ENCODE results near the gene SNX9.

The SNX9 gene

GRCh38 chr6:157830354-157831017, 7.4 kb downstream of the SNX9 start:
- DNase-seq: no peak
- no peaks in the 10 kb centered on the region for H3K9me3 ChIP-seq (ENCODE audit: control insufficient read depth, low read length)
- no peak overlapping the region for H3K4me3 ChIP-seq (ENCODE audit: insufficient read depth, low read depth, low read length, poor library complexity, severe bottlenecking)
- no peak overlapping the region for H3K27ac ChIP-seq (ENCODE audit: insufficient read depth, low read length, poor library complexity, severe bottlenecking)
- H3K36me3 ChIP-seq (ENCODE audit: control insufficient read depth, insufficient read depth, low read length): no peaks in the 10 kb centered on the region
- H3K27me3 ChIP-seq (replicated peaks; ENCODE audit: control insufficient read depth, insufficient read depth, low read length, poor library complexity, severe bottlenecking): no peaks in the 10 kb centered on the region
- peaks cover 8% of the 10 kb centered on the region for H3K4me1 ChIP-seq (ENCODE audit: control insufficient read depth, insufficient read depth, low read length, poor library complexity, severe bottlenecking)

- no peak overlapping the region for H3K27ac ChIP-seq (ENCODE audit: insufficient read depth, low read length, poor library complexity, severe bottlenecking)
- H3K36me3 ChIP-seq (ENCODE audit: control insufficient read depth, insufficient read depth, low read length): no peaks in the 10 kb centered on the region
- H3K27me3 ChIP-seq (replicated peaks; ENCODE audit: control insufficient read depth, insufficient read depth, low read length, poor library complexity, severe bottlenecking): no peaks in the 10 kb centered on the region
- DNase-seq: no peak
- H3K4me1 ChIP-seq (ENCODE audit: control insufficient read depth, insufficient read depth, low read length, poor library complexity, severe bottlenecking): peaks cover 8% of the 10 kb centered on the region
- no peaks in the 10 kb centered on the region for H3K9me3 ChIP-seq (ENCODE audit: control insufficient read depth, low read length)
- H3K4me3 ChIP-seq (ENCODE audit: insufficient read depth, low read depth, low read length, poor library complexity, severe bottlenecking): no peak overlapping the region
These were observed 7.9 kb downstream of the SNX9 start for GRCh38 chr6:157831018-157831369.

DNA sequence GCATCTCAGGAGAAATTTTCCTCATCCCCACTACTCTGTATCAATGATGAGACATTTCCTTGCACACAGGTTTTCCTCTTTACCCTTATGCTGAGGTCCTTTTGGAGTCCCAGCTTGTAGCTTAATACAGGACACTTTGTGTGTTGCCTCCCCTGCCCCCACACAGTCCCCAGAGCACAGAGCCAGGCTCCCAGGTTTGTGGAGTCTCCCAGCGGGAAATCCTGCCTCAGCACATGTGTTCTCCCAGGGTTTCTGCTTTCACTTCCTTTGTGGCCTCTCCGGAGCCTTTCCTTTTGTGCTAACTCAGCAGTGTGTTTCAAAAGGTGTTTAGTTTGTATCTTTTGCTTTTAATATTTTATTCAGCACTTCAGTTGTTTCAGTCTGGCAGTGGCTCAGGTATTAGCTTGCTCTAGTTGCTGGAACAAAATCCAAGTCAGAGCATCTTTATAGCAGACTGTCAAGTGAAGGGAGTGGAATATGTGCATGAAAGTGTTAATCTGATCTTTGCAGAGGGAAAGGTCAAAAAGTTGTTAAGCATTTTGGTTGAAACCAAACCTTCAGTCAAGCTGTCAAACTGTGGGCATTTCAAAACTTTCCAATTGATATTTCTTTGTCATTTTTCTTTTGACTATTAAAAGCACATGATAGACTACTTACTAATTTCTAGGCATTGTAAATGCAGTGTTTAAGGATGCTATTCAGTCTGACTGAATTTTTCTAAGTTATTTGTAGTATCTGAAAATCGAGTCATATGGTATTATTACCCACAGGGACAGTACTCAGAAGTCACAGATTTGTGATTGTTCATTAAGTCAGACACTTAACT, 8.6 kb downstream of the SNX9 start:
- Histone ChIP-seq H3K9me3 (ENCODE audit: control insufficient read depth, low read length) (no peaks in the 10 kb centered on the region), H3K36me3 (ENCODE audit: control insufficient read depth, insufficient read depth, low read length) (no peaks in the 10 kb centered on the region), H3K4me1 (ENCODE audit: control insufficient read depth, insufficient read depth, low read length, poor library complexity, severe bottlenecking) (peaks cover 8% of the 10 kb centered on the region), H3K27ac (ENCODE audit: insufficient read depth, low read length, poor library complexity, severe bottlenecking) (no peak overlapping the region), H3K27me3 (replicated peaks; ENCODE audit: control insufficient read depth, insufficient read depth, low read length, poor library complexity, severe bottlenecking) (no peaks in the 10 kb centered on the region), H3K4me3 (ENCODE audit: insufficient read depth, low read depth, low read length, poor library complexity, severe bottlenecking) (no peak overlapping the region)
- no peak for DNase-seq

DNA sequence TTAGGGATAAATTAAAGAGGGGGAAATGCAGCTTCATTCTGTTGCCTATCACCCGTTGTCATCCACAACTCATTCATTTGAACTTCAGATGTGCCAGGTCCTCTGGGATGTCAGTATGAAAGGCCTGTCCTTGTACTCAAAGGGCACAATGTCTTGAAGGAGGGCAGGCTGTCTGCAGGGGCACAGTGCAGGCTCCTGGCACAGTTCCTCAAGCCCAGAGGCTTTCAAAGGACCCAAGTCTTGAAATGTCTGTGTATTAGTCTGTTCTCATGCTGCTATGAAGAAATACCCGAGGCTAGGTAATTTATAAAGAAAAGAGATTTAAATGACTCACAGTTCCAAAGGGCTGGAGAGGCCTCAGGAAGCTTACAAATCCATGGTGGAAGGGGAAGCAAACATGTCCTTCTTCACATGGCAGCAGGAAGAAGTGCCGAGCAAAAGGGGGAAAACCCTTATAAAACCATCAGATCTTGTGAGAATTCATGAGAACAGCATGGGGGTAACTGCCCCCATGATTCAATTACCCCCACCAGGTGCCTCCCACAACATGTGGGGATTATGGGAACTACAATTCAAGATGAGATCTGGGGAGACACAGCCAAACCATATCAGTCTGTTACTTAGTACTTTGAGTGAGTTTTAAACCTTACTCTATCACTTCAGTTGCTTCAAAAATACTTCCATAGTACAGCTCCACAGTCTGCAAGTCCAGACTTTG, 9.4 kb downstream of the SNX9 start:
- no peak for DNase-seq
- H3K9me3 ChIP-seq (ENCODE audit: control insufficient read depth, low read length): no peaks in the 10 kb centered on the region
- H3K4me1 ChIP-seq (ENCODE audit: control insufficient read depth, insufficient read depth, low read length, poor library complexity, severe bottlenecking): peaks cover 8% of the 10 kb centered on the region
- no peaks in the 10 kb centered on the region for H3K36me3 ChIP-seq (ENCODE audit: control insufficient read depth, insufficient read depth, low read length)
- H3K27me3 ChIP-seq (replicated peaks; ENCODE audit: control insufficient read depth, insufficient read depth, low read length, poor library complexity, severe bottlenecking): no peaks in the 10 kb centered on the region
- no peak overlapping the region for H3K27ac ChIP-seq (ENCODE audit: insufficient read depth, low read length, poor library complexity, severe bottlenecking)
- no peak overlapping the region for H3K4me3 ChIP-seq (ENCODE audit: insufficient read depth, low read depth, low read length, poor library complexity, severe bottlenecking)

- DNase-seq: no peak
- peaks cover 8% of the 10 kb centered on the region for H3K4me1 ChIP-seq (ENCODE audit: control insufficient read depth, insufficient read depth, low read length, poor library complexity, severe bottlenecking)
- H3K27ac ChIP-seq (ENCODE audit: insufficient read depth, low read length, poor library complexity, severe bottlenecking): no peak overlapping the region
- no peak overlapping the region for H3K4me3 ChIP-seq (ENCODE audit: insufficient read depth, low read depth, low read length, poor library complexity, severe bottlenecking)
- H3K9me3 ChIP-seq (ENCODE audit: control insufficient read depth, low read length): no peaks in the 10 kb centered on the region
- H3K27me3 ChIP-seq (replicated peaks; ENCODE audit: control insufficient read depth, insufficient read depth, low read length, poor library complexity, severe bottlenecking): no peaks in the 10 kb centered on the region
- H3K36me3 ChIP-seq (ENCODE audit: control insufficient read depth, insufficient read depth, low read length): no peaks in the 10 kb centered on the region
These were observed 11.5 kb downstream of the SNX9 start for GRCh38 chr6:157834549-157834948.

DNA sequence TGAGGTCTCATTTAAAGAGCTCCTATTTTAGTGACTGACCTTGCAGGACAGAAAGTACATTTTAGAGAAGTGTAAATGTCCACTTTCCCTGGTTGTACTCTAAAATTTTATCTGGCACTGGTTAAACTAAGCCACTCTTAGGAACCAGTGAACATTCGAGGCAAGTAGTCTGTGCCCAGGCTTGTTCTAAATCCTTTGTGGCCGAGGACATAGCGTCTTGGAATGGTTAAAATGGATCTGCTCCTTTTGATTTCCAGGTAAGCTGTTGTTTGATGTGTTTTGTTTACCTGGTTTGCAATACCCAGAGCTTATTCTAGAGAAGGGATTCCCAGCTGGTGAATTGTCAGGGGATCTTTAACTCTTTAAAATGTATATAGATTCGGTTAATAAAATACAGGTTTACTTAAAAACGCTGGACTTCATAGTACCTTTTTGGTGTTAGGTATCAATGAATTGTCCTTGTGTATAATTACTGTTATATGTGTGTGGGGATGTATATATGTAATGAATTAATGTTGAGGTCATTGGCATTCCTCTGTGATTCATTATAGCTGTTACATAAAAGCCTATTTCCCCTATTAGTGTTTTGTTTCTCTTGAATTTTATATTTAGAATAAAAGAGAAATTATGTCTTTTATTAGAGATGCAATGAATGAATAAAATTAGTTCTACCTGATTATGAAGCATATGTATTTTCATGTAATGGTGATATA, 15.8 kb downstream of the SNX9 start:
- no peak for DNase-seq
- Histone ChIP-seq H3K9me3 (ENCODE audit: control insufficient read depth, low read length) (no peaks in the 10 kb centered on the region), H3K4me3 (ENCODE audit: insufficient read depth, low read depth, low read length, poor library complexity, severe bottlenecking) (no peak overlapping the region), H3K27me3 (replicated peaks; ENCODE audit: control insufficient read depth, insufficient read depth, low read length, poor library complexity, severe bottlenecking) (no peaks in the 10 kb centered on the region), H3K27ac (ENCODE audit: insufficient read depth, low read length, poor library complexity, severe bottlenecking) (no peak overlapping the region), H3K36me3 (ENCODE audit: control insufficient read depth, insufficient read depth, low read length) (no peaks in the 10 kb centered on the region), H3K4me1 (ENCODE audit: control insufficient read depth, insufficient read depth, low read length, poor library complexity, severe bottlenecking) (no peaks in the 10 kb centered on the region)

GRCh38 chr6:157839606-157840005, 16.6 kb downstream of the SNX9 start:
- H3K36me3 ChIP-seq (ENCODE audit: control insufficient read depth, insufficient read depth, low read length): no peaks in the 10 kb centered on the region
- H3K27me3 ChIP-seq (replicated peaks; ENCODE audit: control insufficient read depth, insufficient read depth, low read length, poor library complexity, severe bottlenecking): no peaks in the 10 kb centered on the region
- H3K9me3 ChIP-seq (ENCODE audit: control insufficient read depth, low read length): no peaks in the 10 kb centered on the region
- no peak overlapping the region for H3K4me3 ChIP-seq (ENCODE audit: insufficient read depth, low read depth, low read length, poor library complexity, severe bottlenecking)
- no peak overlapping the region for H3K27ac ChIP-seq (ENCODE audit: insufficient read depth, low read length, poor library complexity, severe bottlenecking)
- H3K4me1 ChIP-seq (ENCODE audit: control insufficient read depth, insufficient read depth, low read length, poor library complexity, severe bottlenecking): no peaks in the 10 kb centered on the region
- DNase-seq: no peak

DNA sequence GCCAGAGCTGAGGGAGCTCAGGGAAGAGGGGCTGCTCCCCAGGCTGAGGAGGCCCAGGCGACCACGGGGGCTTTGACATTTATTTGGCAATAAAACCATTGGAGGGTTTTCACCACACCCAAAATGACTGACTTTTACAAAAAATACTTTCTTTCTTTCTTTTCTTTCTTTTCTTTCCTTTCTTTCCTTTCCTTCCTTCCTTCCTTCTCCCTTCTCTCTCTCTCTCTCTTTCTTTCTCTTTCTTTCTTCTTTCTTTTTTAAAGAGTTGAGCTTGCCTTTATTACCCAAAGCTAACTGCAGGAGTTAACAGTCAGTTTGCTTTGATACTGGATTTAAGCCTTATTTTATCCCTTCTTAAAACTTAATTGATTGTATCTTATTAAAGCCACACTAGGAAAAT, 17.2 kb downstream of the SNX9 start:
- DNase-seq: no peak
- H3K27ac ChIP-seq (ENCODE audit: insufficient read depth, low read length, poor library complexity, severe bottlenecking): no peak overlapping the region
- no peaks in the 10 kb centered on the region for H3K27me3 ChIP-seq (replicated peaks; ENCODE audit: control insufficient read depth, insufficient read depth, low read length, poor library complexity, severe bottlenecking)
- no peaks in the 10 kb centered on the region for H3K36me3 ChIP-seq (ENCODE audit: control insufficient read depth, insufficient read depth, low read length)
- no peaks in the 10 kb centered on the region for H3K4me1 ChIP-seq (ENCODE audit: control insufficient read depth, insufficient read depth, low read length, poor library complexity, severe bottlenecking)
- H3K9me3 ChIP-seq (ENCODE audit: control insufficient read depth, low read length): no peaks in the 10 kb centered on the region
- no peak overlapping the region for H3K4me3 ChIP-seq (ENCODE audit: insufficient read depth, low read depth, low read length, poor library complexity, severe bottlenecking)

DNA sequence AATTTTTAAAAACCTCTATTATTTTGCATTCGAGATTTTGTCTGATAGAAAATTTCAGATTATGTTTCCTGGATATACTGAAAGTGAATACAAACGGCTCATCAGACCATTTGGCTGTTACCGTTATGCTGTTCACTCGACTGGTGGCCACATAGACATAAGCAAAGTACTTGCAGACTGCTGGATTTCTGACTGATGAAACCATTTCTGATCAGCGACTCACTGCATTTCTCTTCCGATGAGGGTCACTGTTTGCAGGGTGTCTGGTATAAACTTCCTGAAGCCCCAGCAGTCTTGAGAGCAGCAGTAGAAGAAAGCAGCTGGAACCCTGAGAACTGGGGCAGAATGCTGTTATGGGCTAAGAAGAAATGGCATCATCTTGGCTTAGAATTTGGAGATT, 17.7 kb downstream of the SNX9 start:
- Histone ChIP-seq H3K27ac (ENCODE audit: insufficient read depth, low read length, poor library complexity, severe bottlenecking) (no peak overlapping the region), H3K36me3 (ENCODE audit: control insufficient read depth, insufficient read depth, low read length) (no peaks in the 10 kb centered on the region), H3K27me3 (replicated peaks; ENCODE audit: control insufficient read depth, insufficient read depth, low read length, poor library complexity, severe bottlenecking) (no peaks in the 10 kb centered on the region), H3K9me3 (ENCODE audit: control insufficient read depth, low read length) (no peaks in the 10 kb centered on the region), H3K4me3 (ENCODE audit: insufficient read depth, low read depth, low read length, poor library complexity, severe bottlenecking) (no peak overlapping the region), H3K4me1 (ENCODE audit: control insufficient read depth, insufficient read depth, low read length, poor library complexity, severe bottlenecking) (no peaks in the 10 kb centered on the region)
- DNase-seq: no peak

All from effector memory CD4-positive, alpha-beta T cell (primary cell).